GM18873 (cell line): ENCODE results near the gene GSTT4.
"Not testable (repeated sequence)": the region's sequence is repeated elsewhere in the genome, so short reads cannot be mapped to it uniquely, and the experiment has no call there.

Experiments used
- ATAC-seq: cut with Tn5 transposase; IDR thresholded peaks from one replicate; pipeline ENCODE4 v1.9.1; 2021; ENCODE audit warnings: mild to moderate bottlenecking, moderate library complexity, moderate number of reproducible peaks; ENCODE audit not compliant: unreplicated experiment, low FRiP score

GSTT4 gene

GRCh38 chr22:24026056-24026455, 20.8 kb upstream of the GSTT4 start:
- no peak for ATAC-seq

DNA sequence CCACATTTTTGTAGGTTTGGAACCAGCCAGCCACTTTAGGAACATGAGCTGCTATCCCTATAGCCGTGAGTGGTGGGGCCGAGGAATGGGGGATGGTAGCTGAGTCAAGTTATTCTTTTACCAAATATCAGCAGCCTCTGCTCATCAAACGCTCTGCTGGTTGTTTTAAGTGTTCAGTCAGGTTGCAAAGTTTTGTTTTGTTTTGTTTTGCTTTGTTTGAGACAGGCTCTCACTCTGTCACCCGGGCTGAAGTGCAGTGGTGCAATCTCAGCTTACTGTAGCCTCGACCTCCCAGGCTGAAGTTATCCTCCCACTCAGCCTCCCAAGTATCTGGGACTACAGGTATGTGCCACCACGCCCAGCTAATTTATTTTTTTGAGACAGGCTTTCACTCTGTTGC, 20.2 kb upstream of the GSTT4 start:
- ATAC-seq = no peak

DNA sequence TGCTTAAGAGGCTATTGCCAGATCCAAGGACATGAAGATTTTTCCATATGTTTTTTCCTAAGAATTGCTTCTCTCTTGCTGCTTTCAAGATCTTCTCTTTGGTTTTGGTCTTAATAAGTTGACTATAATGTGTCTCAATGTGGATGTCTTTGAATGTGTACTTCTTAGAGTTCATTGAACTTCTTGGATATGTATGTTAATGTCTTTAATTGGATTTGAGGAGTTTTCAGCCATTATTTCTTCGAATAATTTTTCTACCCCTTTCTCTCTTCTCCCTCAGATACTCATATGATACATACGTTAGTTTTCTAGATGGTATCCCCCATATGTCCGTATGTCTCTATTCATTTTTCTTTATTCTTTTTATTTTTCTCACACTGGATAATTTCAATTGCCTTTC, 19.1 kb upstream of the GSTT4 start:
- ATAC-seq = no peak

DNA sequence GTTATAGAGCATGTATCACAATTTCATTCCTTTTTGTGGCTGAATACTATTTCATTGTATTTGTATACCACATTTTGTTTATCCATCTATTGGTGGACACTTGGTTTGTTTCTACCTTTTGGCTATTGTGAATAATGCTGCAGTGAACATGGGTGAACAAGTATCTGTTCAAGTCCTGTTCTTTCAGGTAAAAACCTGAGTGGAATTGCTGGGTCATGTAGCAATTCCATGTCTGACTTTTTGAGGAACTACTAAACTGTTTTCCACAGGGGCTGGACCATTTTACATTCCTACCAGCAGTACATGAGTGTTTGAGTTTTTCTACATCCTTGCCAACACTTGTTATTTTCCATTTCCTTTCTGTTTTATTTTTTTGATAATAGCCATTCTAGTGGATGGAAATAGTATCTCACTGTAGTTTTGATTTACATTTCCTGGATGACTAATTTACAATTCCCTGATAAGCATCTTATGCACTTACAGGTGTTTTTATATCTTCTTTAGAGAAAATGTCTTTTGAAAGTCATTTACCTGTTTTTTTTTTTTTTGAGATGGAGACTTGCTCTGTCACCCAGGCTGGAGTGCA, 18.0 kb upstream of the GSTT4 start:
- no peak for ATAC-seq

- ATAC-seq = no peak
These were observed 16.1 kb upstream of the GSTT4 start for GRCh38 chr22:24021304-24021703.

DNA sequence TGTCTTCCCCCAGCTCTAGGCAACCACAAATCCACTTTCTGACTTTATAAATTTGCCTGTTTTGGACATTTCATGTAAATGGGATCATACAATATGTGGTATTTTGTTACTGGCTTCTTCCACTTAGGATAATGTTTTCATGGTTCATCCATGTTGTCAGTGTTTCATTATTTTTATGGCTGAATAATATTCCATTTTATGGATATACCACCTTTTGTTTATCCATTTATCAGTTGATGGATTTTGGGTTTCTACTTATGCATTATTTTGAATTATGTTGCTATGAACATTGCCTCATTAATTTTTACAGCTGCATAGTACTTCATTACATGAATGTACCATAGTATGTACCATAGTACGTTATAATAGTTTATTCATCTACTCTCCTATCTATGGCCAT, 10.9 kb upstream of the GSTT4 start:
- ATAC-seq = no peak

DNA sequence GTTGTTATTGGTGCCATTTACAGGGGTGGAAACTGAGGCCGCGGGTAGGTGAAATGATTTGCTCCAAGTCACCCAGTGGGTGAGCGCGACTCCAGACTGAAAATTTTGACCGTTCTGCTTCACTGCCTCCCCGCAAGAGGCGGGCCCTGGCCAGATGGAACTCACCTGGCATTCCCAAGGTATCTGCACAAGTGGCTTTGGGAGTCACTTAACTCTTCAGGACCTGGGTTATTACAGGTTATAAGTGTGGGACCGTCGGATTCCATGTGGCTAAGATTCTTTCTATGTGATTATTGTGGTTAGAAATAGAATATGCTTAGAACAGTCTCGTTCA, 6.4 kb upstream of the GSTT4 start:
- ATAC-seq = no peak

DNA sequence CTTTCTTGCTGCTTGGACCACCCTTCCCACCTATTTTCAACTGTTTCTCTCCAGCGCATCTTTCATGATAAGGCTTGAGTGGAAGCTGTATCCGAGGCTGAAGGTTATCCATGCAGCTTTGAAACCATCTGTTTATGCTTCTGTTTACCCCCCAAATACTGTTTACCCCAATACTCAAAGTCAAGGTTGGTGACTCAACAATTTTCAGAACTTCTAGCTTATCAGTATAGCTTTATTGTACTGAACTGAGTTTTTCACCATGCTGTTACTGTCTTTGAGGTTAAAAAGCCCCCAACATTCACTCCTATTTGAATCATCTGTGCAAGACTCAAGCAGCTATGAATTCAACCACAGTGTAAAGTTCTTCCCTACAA, 4.8 kb upstream of the GSTT4 start:
- ATAC-seq = no peak

- no peak for ATAC-seq
These were observed 4.2 kb upstream of the GSTT4 start for GRCh38 chr22:24009227-24010017.

DNA sequence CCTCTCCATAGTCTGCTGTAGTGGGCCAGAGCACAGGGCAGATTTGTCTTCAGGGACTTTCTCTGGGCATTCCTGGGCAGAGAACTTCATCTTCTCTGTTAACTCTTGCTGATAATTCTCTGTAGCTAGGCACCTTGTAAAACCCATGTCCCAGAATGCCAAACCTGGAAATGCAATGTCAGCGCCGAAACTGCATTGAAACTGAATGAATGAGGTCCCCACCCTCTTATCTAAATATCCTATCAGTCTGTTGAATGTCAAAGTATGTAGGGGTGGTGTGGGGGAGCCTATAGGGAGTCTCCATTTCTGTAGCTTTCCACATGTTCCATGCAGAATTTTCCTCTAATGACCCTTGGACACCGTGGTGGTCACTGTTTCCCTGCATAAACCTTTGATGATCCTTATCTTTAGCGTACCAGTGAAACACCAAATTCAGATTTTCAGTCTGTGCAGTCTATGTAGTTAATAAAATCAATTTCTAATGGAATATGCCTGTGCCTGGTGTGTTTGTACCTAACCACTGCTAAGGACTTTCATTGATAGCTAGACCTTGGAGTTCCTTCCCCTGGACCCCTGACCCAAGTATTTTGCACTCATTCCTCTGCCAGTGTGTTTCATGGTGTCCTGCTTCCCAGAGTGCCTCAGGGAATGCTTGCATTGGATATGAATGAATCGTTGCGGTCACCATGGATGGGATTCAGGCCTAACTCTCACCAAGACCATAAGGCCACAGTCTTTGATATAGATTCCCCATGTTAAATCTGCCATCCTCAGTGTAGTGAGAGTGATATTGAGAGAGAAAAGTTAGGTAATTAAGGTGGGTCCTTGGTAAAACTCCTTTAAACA, 3.4 kb upstream of the GSTT4 start:
- no peak for ATAC-seq

DNA sequence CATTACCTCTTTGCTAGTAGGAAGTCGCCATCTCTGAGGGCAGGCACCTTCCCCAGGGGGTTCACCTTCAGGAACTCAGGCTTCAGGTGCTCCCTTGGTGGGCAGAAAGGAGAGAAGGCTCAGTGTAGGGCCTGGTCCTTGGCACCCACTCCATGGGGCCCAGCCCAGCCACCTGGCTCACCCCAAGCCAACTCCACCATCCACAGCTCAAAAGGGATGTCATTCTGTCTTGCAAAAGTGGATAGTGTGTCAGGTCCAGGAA, 2.7 kb upstream of the GSTT4 start:
- no peak for ATAC-seq

DNA sequence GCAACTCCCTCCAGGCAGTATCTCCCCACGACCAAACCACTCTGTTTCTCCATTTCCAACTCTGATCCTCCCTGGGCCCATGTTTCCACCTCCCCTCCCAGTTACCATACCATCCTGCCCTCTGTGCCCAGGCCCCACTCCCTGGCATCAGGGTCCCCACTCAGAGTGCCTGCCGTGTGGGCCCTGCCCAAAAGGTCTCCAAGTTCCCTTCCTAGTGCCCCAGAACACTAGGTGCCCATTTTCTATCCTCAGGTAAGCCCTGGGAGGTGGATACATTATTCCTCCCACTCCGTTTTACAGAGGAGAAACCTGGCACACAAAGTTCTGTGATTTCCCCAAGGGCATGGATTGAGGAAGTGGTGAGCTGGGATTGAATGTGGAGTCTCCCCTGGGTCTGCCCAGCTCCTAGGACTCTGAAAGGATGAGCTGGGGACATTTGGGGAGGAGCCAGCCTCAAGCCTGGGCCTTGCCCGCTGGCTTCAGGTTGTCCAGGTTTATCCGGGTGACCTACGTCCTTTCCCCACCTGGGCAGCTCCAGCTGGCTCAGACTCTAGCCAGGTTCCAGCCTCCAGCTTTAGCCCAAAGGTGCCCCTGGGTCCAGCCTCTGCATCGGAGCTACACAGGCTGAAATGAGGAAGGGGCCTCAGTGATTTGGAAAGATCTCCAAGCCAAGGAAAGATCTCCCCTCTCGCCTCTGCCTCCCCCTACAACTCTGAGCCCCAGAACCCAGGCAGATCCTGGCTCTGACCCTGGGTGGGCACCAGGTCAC, 2.2 kb upstream of the GSTT4 start:
- ATAC-seq = no peak

DNA sequence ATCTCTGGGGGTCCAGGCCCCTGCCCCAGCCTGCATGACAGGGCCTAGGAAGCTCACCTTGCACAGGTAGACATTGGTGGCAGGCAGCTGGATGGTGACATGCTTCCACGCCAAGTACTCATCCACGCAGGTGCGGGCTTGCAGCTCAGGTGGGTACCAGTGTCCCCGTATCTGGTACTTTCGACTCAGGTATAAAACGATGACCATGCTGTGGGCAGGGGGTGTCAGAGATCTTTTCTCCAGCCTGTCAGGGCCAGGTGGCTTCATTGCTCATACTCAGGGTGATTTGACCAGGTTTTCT, 1.6 kb upstream of the GSTT4 start:
- ATAC-seq = no peak

DNA sequence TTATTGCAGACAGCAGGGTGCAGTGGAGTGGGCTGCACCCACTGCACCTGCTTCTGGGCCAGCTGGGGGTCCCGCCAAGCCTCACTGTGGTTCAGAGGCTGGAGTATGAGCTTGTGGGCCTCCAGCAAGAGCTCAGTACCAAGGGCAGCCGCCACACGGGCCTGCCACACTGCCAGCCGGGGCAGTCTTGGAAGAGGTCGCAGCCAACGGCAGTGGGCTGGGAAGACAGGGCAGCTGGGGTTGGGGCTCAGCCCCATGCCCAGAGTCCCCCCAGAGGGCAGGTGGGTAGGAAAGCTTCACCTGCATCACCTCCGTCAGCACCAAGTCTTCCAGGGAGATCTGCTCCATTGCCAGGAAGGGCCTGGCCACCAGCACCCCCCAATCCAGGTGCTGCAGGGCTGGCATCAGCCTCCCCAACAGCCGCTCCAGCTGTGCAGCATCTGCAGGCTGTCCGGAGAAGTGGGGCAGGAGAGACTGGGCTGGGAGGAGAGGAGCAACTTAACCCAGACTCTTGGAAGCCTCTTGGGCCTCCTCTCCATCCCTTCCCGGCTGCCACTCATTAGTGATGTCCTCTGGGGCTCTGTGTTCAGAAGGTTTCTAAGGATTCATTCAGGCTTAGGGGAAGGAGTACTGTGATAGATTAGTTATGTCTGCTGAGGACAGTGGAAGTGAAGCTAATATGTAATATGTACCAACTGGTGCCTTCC, 1.1 kb upstream of the GSTT4 start:
- ATAC-seq = no peak

DNA sequence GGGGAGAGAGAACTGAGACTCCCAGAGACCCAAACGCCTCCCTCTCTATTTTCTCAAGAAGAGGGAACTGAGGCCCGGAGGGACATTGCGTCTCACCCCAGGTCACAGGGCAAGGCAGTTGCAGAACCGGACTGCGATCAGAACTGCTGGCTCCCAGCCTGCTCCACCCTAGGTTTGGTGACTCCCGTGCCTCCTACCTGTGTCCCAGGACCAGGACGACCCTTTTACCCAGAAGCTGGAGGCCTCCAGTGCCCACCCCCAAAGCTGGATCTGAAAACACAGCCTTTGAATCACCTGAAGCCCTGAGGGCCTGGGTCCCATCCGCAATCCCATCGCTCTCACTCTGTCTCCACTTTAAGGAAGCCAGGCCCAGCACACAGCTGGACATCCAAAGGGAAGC, 1.4 kb downstream of the GSTT4 start:
- no peak for ATAC-seq

DNA sequence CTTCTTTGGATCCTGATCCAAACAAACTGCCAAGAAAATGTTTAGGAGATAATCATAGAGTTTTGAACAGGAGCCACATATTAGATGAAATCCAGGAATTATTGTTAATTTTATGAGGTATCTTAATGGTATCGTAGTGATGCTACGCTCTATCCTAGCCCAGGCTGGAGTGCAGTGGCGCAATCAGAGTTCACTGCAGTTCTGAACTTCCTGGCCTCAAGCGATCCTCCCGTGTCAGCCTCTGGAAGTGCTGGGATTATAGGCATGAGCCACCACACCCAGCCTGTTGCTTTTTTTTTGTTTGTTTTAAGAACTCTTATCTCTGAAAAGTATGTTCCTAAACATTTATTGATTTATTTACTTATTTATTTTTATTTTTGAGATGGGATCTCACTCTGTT, 2.4 kb downstream of the GSTT4 start:
- no peak for ATAC-seq

DNA sequence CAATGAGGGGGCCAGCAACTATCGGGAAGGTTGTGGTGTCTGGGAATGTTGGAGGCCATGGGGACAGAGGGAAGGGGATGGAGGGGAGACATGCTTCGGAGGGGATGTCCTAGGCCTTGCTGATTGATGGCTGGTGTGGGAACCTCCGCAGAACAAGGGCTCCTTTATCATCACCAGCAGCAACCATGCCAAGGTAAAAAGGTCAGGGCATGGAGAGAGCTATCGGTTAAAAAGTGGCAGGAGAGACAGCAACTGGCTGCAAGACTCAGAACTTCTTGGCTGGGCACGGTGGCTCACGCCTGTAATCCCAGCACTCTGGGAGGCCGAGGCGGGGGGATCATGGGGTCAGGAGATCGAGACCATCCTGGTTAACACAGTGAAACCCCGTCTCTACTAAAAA, 3.0 kb downstream of the GSTT4 start:
- ATAC-seq = no peak

GRCh38 chr22:24001314-24001713, 3.9 kb downstream of the GSTT4 start:
- ATAC-seq = no peak

GRCh38 chr22:23999779-24000178, 5.5 kb downstream of the GSTT4 start:
- ATAC-seq = not testable (repeated sequence)

GRCh38 chr22:23997092-23997491, 8.2 kb downstream of the GSTT4 start:
- no peak for ATAC-seq
